ENCODE results near the gene RNU6-9.

The RNU6-9 gene

DNA sequence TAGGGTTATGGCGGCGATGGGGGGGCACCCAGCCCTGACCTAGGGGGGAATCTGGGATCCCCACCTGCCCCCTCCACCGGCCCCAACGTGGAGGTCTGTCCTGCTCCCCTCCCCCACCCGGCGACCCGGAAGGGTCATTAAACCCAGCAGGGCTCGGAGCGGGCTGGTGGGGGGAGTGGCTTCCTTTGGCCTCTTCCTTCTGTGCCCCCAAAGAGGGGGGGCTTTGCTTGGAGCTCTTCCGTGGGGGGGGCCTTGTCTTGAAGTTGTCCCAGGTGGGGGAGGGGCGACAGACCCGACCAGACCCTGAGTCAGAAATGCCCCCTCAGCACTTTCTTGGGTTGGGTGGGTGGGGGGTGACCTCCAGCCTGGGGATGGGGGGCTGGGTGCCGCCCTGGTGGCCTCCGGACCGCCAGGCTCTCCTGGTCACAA, 34.1 kb downstream of the RNU6-9 start:
- H3K27ac ChIP-seq = peak overlapping the region; percentile 87; the same call in 1 of the 2 replicates
- TF ChIP-seq, protein P1, sequence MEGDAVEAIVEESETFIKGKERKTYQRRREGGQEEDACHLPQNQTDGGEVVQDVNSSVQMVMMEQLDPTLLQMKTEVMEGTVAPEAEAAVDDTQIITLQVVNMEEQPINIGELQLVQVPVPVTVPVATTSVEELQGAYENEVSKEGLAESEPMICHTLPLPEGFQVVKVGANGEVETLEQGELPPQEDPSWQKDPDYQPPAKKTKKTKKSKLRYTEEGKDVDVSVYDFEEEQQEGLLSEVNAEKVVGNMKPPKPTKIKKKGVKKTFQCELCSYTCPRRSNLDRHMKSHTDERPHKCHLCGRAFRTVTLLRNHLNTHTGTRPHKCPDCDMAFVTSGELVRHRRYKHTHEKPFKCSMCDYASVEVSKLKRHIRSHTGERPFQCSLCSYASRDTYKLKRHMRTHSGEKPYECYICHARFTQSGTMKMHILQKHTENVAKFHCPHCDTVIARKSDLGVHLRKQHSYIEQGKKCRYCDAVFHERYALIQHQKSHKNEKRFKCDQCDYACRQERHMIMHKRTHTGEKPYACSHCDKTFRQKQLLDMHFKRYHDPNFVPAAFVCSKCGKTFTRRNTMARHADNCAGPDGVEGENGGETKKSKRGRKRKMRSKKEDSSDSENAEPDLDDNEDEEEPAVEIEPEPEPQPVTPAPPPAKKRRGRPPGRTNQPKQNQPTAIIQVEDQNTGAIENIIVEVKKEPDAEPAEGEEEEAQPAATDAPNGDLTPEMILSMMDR (conservative IDR thresholded peaks at IDR 0.05) = no peak

DNA sequence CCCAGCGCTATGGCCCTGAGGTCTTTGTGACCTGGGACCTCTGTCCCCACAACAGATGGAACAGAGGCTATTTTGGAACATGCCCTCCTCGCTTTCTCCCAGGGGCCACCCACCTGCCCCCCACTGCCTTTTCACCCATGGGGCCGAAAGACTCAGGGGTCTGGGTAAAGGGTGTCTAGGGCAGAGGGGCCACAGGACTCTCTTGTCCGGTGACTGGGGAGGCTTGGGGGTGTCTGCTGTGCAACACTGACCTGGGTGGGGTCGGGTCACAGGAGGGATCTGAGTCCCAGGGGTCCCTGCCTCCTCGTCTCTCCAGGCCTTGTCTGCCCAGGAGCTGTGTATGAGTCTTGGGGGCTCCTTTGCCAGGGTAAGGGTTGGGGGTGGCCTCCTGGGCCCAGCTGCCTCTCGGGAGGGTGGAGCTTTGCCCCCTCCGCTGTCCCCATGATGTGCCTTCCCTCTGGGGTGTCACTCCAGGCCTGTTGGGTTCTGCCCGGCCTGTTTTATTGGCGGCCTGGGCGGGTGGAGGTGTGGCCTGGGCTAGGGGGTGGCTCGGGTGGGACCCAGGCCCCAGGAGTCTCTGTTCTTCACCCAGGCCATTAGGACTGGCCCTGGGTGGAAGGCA, 34.6 kb downstream of the RNU6-9 start:
- TF ChIP-seq, protein P1 (conservative IDR thresholded peaks at IDR 0.05) = no peak
- H3K27ac ChIP-seq = no peak overlapping the region

DNA sequence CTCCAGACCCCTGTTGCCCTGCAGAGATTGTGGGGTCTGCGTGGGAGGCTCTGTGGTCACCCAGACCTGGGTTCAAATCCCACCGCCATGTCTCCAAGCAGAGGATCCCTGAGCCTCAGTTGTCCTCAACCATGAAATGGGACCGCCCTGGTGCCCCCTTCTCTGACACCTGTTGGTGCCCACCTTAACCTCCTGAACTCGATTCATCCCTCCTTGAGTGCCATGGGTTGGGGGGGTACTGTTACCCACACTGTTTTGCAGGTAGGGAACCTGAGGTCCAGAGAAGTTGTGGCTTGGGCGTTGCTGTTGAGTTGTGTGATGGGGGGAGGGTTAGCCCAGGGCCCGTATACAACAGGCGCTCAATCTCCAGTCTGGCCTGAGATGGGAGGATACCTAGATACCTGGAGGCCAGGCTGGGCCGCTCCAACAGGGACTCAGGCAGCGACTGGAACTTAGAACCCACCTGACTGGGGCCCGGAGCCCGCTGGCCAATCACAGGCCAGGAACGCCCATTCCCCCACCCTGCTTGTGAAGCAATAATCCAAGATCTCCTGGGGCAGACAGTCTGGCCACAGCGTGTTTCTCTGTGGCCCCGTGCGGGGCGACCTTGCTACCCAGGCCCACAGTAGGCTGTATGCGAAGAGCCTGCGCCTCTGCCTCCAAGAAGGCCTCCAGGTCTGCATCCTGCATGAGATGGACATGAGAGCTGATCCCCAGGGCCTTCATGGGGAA, 35.4 kb downstream of the RNU6-9 start:
- no peak overlapping the region for H3K27ac ChIP-seq
- TF ChIP-seq, protein P1 (conservative IDR thresholded peaks at IDR 0.05) = no peak

DNA sequence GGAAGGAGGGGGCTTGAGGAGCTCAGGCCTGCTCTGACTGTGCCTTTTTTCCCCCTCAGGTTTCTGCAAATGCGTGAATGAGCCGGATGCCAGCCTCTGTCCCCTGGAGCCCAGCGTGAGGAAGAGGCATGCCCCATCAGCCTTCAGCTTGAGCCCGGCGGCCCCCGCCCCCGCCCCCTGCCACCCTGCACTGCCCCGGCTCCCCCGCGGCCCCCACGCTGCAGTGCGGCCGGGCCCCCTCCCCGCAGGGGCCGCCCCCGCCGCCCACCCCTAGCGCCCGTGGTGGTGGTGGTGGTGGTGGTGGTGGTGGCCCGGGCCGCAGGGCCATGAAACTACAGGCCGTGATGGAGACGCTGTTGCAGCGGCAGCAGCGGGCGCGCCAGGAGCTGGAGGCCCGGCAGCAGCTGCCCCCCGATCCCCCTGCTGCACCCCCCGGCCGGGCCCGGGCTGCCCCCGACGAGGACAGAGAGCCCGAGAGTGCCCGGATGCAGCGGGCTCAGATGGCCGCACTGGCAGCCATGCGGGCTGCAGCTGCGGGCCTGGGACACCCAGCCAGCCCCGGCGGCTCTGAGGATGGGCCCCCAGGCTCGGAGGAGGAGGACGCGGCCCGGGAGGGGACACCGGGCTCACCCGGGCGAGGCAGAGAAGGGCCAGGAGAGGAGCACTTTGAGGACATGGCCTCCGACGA, 36.1 kb downstream of the RNU6-9 start:
- TF ChIP-seq, protein P1 (conservative IDR thresholded peaks at IDR 0.05) = no peak
- H3K27ac ChIP-seq = no peak overlapping the region

DNA sequence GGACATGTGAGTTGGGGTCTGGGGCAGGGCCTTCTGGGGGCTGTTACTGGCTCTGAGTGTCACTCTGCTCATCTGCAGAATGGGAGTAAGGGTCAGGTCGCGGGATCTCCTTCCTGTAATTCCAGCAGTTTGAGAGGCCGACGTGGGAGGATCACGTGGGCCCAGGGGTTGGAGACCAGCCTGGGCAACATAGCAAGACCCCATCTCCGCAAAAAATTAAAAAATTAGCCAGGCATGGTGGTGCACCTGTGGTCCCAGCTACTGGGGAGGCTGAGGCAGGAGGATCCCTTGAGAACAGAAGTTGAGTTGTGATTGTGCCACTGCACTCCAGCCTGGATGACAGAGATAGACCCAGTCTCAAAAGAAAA, 36.6 kb downstream of the RNU6-9 start:
- TF ChIP-seq, protein P1 (conservative IDR thresholded peaks at IDR 0.05) = no peak
- H3K27ac ChIP-seq = no peak overlapping the region

DNA sequence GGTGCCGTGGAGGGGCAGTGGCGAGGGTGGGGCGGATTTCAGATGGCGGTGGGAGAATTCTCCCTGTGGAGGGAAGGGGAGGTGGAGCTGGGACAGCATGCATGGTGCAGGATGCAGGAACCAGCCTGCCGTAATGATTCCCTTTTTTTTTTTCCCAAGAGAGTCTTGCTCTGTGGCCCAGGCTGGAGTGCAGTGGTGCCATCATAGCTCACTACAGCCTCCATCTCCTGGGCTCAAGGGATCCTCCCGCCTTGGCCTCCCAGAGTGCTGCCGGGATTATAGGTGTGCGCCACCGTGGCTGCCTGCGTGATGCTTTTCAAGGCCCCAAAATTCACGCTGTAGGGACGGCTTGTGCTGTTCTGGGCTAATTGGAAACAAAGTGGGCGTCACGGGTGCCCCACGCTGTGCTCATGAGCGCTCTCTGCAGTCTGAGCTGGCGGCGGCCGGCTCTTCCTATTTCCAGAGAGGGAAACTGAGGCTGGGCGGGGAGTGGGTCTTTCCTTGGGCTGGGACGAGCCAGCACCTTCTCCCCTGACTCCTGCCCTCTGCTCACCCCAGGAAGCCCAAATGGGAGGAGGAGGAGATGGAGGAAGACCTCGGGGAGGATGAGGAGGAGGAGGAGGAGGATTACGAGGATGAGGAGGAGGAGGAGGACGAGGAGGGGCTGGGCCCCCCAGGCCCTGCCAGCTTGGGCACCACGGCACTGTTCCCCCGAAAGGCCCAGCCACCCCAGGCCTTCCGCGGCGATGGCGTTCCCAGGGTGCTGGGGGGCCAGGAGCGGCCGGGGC, 38.8 kb downstream of the RNU6-9 start:
- TF ChIP-seq, protein P1 (conservative IDR thresholded peaks at IDR 0.05) = no peak
- H3K27ac ChIP-seq = peak overlapping the region; percentile 87

Data from VCaP (cell line).